ENCODE data around the gene E2F4. TPM values are rescaled to one million over a fixed set of nuclear protein-coding genes. Genes with fewer than 3 reads are reported as not detected.

Gene E2F4
- total and polyA plus RNA-seq, 5 donors from 2014 or later, result 46.8 to 63.7 (median 50.3) TPM

DNA sequence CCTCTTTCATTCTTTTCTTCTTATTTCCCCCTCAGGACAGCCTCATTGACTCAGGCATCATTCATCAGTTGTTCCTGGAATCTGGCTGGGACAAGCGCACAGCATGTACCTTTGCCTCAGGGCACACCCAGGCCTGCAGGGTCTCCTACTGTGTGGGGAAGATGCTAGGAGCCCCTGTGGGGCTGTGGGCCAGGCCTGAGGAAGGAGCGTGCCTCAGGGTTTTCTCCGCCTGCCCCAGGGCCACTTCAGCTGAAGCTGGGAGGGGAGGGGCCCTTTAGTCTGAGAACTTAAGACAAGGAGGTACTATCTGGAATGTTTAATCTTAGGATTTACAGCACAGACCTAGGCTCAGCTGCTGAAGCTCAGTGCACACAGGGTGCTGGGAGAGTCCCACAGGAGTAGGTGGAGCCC lies 14.9 kb downstream of the E2F4 start:
- H3K4me1 Mint-ChIP-seq, result peaks cover 0 to 8% (median 0%) of the 10 kb centered on the region in 4 donors
- H3K4me3 Mint-ChIP-seq, result no peak overlapping the region
- H3K9me3 ChIP-seq (ENCODE audit: control insufficient read depth in 2 of 2, low read length in 2 of 2), result no peaks in the 10 kb centered on the region
- no peak overlapping the region for H3K27ac ChIP-seq (ENCODE audit: insufficient read depth, low read length, poor library complexity, severe bottlenecking)
- H3K27ac Mint-ChIP-seq, result no peak overlapping the region
- H3K4me1 ChIP-seq (ENCODE audit: control insufficient read depth, insufficient read depth, low read length, poor library complexity, severe bottlenecking), result no peaks in the 10 kb centered on the region
- peaks cover 5% of the 10 kb centered on the region for H3K36me3 ChIP-seq (ENCODE audit: control insufficient read depth, insufficient read depth, low read length)
- H3K27me3 Mint-ChIP-seq, result no peaks in the 10 kb centered on the region
- H3K36me3 Mint-ChIP-seq, result peaks cover 4% of the 10 kb centered on the region
- ATAC-seq (ENCODE audit: low read depth in 2 of 2), result no peak
- no peaks in the 10 kb centered on the region for H3K27me3 ChIP-seq (ENCODE audit: control insufficient read depth, insufficient read depth, low read length)
- no peaks in the 10 kb centered on the region for H3K9me3 Mint-ChIP-seq
- no peak for DNase-seq
- H3K4me3 ChIP-seq (ENCODE audit: low read depth, low read length), result no peak overlapping the region

GRCh38 chr16:67207249-67208091 lies 15.5 kb downstream of the E2F4 start:
- Histone ChIP-seq H3K27me3 (ENCODE audit: control insufficient read depth, insufficient read depth, low read length) (no peaks in the 10 kb centered on the region), H3K36me3 (ENCODE audit: control insufficient read depth, insufficient read depth, low read length) (peaks cover 2% of the 10 kb centered on the region), H3K9me3 (ENCODE audit: control insufficient read depth in 2 of 2, low read length in 2 of 2) (no peaks in the 10 kb centered on the region), H3K27ac (ENCODE audit: insufficient read depth, low read length, poor library complexity, severe bottlenecking) (no peak overlapping the region), H3K4me3 (ENCODE audit: low read depth, low read length) (no peak overlapping the region), H3K4me1 (ENCODE audit: control insufficient read depth, insufficient read depth, low read length, poor library complexity, severe bottlenecking) (no peaks in the 10 kb centered on the region)
- no peak for ATAC-seq (ENCODE audit: low read depth in 2 of 2)
- H3K9me3 Mint-ChIP-seq, result no peaks in the 10 kb centered on the region
- H3K4me3 Mint-ChIP-seq, result no peak overlapping the region
- no peak for DNase-seq
- peaks cover 0 to 8% (median 0%) of the 10 kb centered on the region in 4 donors for H3K4me1 Mint-ChIP-seq
- no peaks in the 10 kb centered on the region for H3K27me3 Mint-ChIP-seq
- H3K27ac Mint-ChIP-seq, result peak overlapping the region in 1 of 3 donors; percentile 11
- H3K36me3 Mint-ChIP-seq, result peaks cover 4% of the 10 kb centered on the region

- Histone ChIP-seq H3K27ac (ENCODE audit: insufficient read depth, low read length, poor library complexity, severe bottlenecking) (no peak overlapping the region), H3K27me3 (ENCODE audit: control insufficient read depth, insufficient read depth, low read length) (no peaks in the 10 kb centered on the region), H3K4me1 (ENCODE audit: control insufficient read depth, insufficient read depth, low read length, poor library complexity, severe bottlenecking) (no peaks in the 10 kb centered on the region), H3K4me3 (ENCODE audit: low read depth, low read length) (no peak overlapping the region), H3K9me3 (ENCODE audit: control insufficient read depth in 2 of 2, low read length in 2 of 2) (no peaks in the 10 kb centered on the region), H3K36me3 (ENCODE audit: control insufficient read depth, insufficient read depth, low read length) (peaks cover 2% of the 10 kb centered on the region)
- Mint-ChIP-seq H3K27ac (no peak overlapping the region), H3K36me3 (peaks cover 4% of the 10 kb centered on the region), H3K4me1 (peaks cover 0 to 8% (median 0%) of the 10 kb centered on the region in 4 donors), H3K27me3 (no peaks in the 10 kb centered on the region), H3K9me3 (no peaks in the 10 kb centered on the region), H3K4me3 (no peak overlapping the region)
- DNase-seq (no peak), ATAC-seq (ENCODE audit: low read depth in 2 of 2) (no peak)
Observed at GRCh38 chr16:67208154-67208896, 16.4 kb downstream of the E2F4 start.

DNA sequence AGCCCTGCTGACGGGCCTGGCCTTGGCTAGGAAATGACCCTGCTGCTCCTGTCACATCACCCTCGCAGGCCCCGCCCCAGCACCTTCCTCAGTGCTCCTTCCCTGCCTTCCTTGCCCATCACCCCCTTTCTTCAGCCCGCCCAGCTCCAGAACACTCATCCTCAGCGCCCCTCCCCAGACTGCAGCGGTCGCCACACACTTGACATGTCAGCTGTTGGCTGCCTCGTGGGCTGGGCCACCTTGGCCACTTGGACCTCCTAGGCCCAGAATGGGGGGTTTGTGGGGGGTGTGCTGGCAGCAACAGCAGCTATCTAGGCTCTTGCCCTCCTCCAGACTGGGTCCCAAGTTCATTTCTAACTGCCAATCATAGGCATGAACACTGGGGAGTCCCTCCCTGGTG lies 17.6 kb downstream of the E2F4 start:
- Mint-ChIP-seq H3K36me3 (peaks cover 4% of the 10 kb centered on the region), H3K9me3 (no peaks in the 10 kb centered on the region), H3K4me3 (no peak overlapping the region), H3K27me3 (no peaks in the 10 kb centered on the region), H3K27ac (no peak overlapping the region), H3K4me1 (peaks cover 0 to 8% (median 0%) of the 10 kb centered on the region in 4 donors)
- H3K4me3 ChIP-seq (ENCODE audit: low read depth, low read length), result no peak overlapping the region
- DNase-seq, result no peak
- no peaks in the 10 kb centered on the region for H3K36me3 ChIP-seq (ENCODE audit: control insufficient read depth, insufficient read depth, low read length)
- no peaks in the 10 kb centered on the region for H3K9me3 ChIP-seq (ENCODE audit: control insufficient read depth in 2 of 2, low read length in 2 of 2)
- no peak overlapping the region for H3K27ac ChIP-seq (ENCODE audit: insufficient read depth, low read length, poor library complexity, severe bottlenecking)
- no peaks in the 10 kb centered on the region for H3K27me3 ChIP-seq (ENCODE audit: control insufficient read depth, insufficient read depth, low read length)
- no peaks in the 10 kb centered on the region for H3K4me1 ChIP-seq (ENCODE audit: control insufficient read depth, insufficient read depth, low read length, poor library complexity, severe bottlenecking)
- ATAC-seq (ENCODE audit: low read depth in 2 of 2), result no peak

GRCh38 chr16:67210069-67210937 lies 18.3 kb downstream of the E2F4 start:
- Histone ChIP-seq H3K27ac (ENCODE audit: insufficient read depth, low read length, poor library complexity, severe bottlenecking) (no peak overlapping the region), H3K36me3 (ENCODE audit: control insufficient read depth, insufficient read depth, low read length) (no peaks in the 10 kb centered on the region), H3K4me3 (ENCODE audit: low read depth, low read length) (no peak overlapping the region), H3K9me3 (ENCODE audit: control insufficient read depth in 2 of 2, low read length in 2 of 2) (no peaks in the 10 kb centered on the region), H3K4me1 (ENCODE audit: control insufficient read depth, insufficient read depth, low read length, poor library complexity, severe bottlenecking) (no peaks in the 10 kb centered on the region), H3K27me3 (ENCODE audit: control insufficient read depth, insufficient read depth, low read length) (no peaks in the 10 kb centered on the region)
- Mint-ChIP-seq H3K4me1 (peaks cover 0 to 8% (median 0%) of the 10 kb centered on the region in 4 donors), H3K27me3 (no peaks in the 10 kb centered on the region), H3K27ac (no peak overlapping the region), H3K9me3 (no peaks in the 10 kb centered on the region), H3K36me3 (peaks cover 4% of the 10 kb centered on the region), H3K4me3 (no peak overlapping the region)
- ATAC-seq (ENCODE audit: low read depth in 2 of 2), result no peak
- no peak for DNase-seq

DNA sequence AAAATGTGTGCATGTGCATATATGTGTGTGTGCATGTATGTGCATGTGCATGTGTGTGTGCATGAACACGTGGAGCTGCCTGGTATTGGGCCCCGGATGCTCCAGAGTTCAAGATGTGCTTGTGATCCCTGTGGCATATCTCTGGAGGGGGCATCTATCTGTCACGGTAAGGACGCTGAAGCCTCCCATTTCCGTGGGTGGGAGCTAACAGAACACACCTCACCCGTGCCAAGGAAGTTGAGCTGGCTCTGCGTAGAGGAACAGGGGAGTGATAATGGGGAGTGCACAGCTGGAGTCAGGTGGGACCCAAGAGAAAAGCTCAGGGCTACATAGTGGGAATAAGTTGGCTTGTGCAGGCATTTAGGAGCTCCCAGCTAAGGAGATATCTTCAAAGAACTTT lies 19.7 kb downstream of the E2F4 start:
- peaks cover 0 to 4% (median 0%) of the 10 kb centered on the region in 4 donors for H3K4me1 Mint-ChIP-seq
- H3K36me3 ChIP-seq (ENCODE audit: control insufficient read depth, insufficient read depth, low read length), result no peaks in the 10 kb centered on the region
- no peak for DNase-seq
- no peaks in the 10 kb centered on the region for H3K27me3 Mint-ChIP-seq
- H3K36me3 Mint-ChIP-seq, result peaks cover 7% of the 10 kb centered on the region
- no peaks in the 10 kb centered on the region for H3K9me3 ChIP-seq (ENCODE audit: control insufficient read depth in 2 of 2, low read length in 2 of 2)
- no peak overlapping the region for H3K27ac ChIP-seq (ENCODE audit: insufficient read depth, low read length, poor library complexity, severe bottlenecking)
- no peaks in the 10 kb centered on the region for H3K9me3 Mint-ChIP-seq
- no peak for ATAC-seq (ENCODE audit: low read depth in 2 of 2)
- H3K4me3 Mint-ChIP-seq, result no peak overlapping the region
- H3K27ac Mint-ChIP-seq, result no peak overlapping the region
- H3K4me1 ChIP-seq (ENCODE audit: control insufficient read depth, insufficient read depth, low read length, poor library complexity, severe bottlenecking), result no peaks in the 10 kb centered on the region
- no peak overlapping the region for H3K4me3 ChIP-seq (ENCODE audit: low read depth, low read length)
- H3K27me3 ChIP-seq (ENCODE audit: control insufficient read depth, insufficient read depth, low read length), result no peaks in the 10 kb centered on the region

DNA sequence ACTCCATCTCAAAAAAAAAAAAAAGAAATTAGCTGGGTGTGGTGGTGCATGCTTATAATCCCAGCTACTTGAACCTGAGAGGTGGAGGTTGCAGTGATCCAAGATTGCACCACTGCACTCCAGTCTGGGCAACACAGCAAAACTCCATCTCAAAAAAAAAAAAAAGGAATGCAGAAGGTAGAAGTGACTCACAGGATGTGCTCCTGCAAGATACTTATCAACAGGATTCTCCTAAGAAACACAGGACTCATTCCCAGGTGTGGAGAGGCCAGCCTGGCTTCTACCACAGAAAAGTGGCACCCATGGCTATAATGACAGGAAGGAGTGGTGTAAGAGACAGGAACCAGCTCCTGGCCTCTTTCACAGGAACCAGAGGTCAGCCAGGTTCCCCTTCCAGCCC lies 20.8 kb downstream of the E2F4 start:
- Mint-ChIP-seq H3K9me3 (no peaks in the 10 kb centered on the region), H3K27me3 (no peaks in the 10 kb centered on the region), H3K4me3 (peak overlapping the region in 1 of 4 donors; percentile 43), H3K27ac (no peak overlapping the region), H3K36me3 (peaks cover 15% of the 10 kb centered on the region), H3K4me1 (peaks cover 0 to 4% (median under 1%) of the 10 kb centered on the region in 4 donors)
- Histone ChIP-seq H3K4me1 (ENCODE audit: control insufficient read depth, insufficient read depth, low read length, poor library complexity, severe bottlenecking) (no peaks in the 10 kb centered on the region), H3K27me3 (ENCODE audit: control insufficient read depth, insufficient read depth, low read length) (no peaks in the 10 kb centered on the region), H3K4me3 (ENCODE audit: low read depth, low read length) (no peak overlapping the region), H3K27ac (ENCODE audit: insufficient read depth, low read length, poor library complexity, severe bottlenecking) (no peak overlapping the region), H3K9me3 (ENCODE audit: control insufficient read depth in 2 of 2, low read length in 2 of 2) (no peaks in the 10 kb centered on the region), H3K36me3 (ENCODE audit: control insufficient read depth, insufficient read depth, low read length) (no peaks in the 10 kb centered on the region)
- ATAC-seq (ENCODE audit: low read depth in 2 of 2) (no peak), DNase-seq (no peak)

All from CD4-positive, CD25-positive, alpha-beta regulatory T cell (primary cell).